Psoas muscle (tissue), 8 donors: Measurements from ENCODE around the gene CCDC57. TPM values are rescaled to one million over a fixed set of nuclear protein-coding genes. Genes with fewer than 3 reads are reported as not detected.

Experiments used
- ATAC-seq, 4 donors: fragments of 200-7000 bp; cut with Tn5 transposase; one replicate each; pipeline ENCODE4 v1.9.1; 2020; ENCODE audit warnings: moderate library complexity in 3 of 4, mild to moderate bottlenecking in 2 of 4
- DNase-seq, 2 donors: peaks; one replicate each; pipeline ENCODE4 v3.0.0-alpha.2; 2020
- H3K27ac ChIP-seq: fragments of 200-600 bp; one replicate; pipeline ENCODE4 v1.8.0; 2022
- H3K27me3 ChIP-seq, 3 donors: fragments of 200-600 bp in 1 of 3; one replicate each; pipeline versions ENCODE4 v1.6.1 to v1.8.0; 2013 to 2022; ENCODE audit warnings: low read length in 2 of 3, mild to moderate bottlenecking in 2 of 3, moderate library complexity in 1 of 3; ENCODE audit not compliant: insufficient read depth in 3 of 3
- H3K36me3 ChIP-seq, 2 donors: fragments of 200-600 bp in 1 of 2; one replicate each; pipeline versions ENCODE4 v1.6.1 to v1.8.0; 2013 to 2022; ENCODE audit warnings: low read depth in 1 of 2, mild to moderate bottlenecking in 1 of 2, moderate library complexity in 1 of 2; ENCODE audit not compliant: insufficient read depth in 1 of 2
- H3K4me1 ChIP-seq: fragments of 200-600 bp; one replicate; pipeline ENCODE4 v1.8.0; 2022
- H3K4me3 ChIP-seq: fragments of 200-600 bp; one replicate; pipeline ENCODE4 v1.8.0; 2022; ENCODE audit warnings: mild to moderate bottlenecking
- H3K9me3 ChIP-seq: fragments of 200-600 bp; one replicate; pipeline ENCODE4 v1.8.0; 2022
- CTCF ChIP-seq: fragments of 200-600 bp; IDR thresholded peaks from one replicate; pipeline ENCODE4 v1.8.0; 2022; ENCODE audit warnings: antibody characterized with exemption
- WGBS, 3 donors: extraction: QIAGEN DNeasy Blood & Tissue Kit; methylation state at CpG; one replicate each; pipeline versions ENCODE4 v1.1.6 to v1.1.7; 2013; 5-methylcytosine and 5-hydroxymethylcytosine counted together
- intact Hi-C, 2 donors: fragments of 100-400 bp; cut with DNase I; formaldehyde crosslinking; loops; one replicate each; pipeline versions ENCODE4 v1.11.0 to v1.14.2; 2022
- polyA plus RNA-seq, 3 donors: library from polyadenylated mRNA; stranded (reverse); fragments of 200-250 nt; gene quantifications; one replicate each; pipeline ENCODE4 v1.2.3, GENCODE V29; 2013
- total RNA-seq, 4 donors: library from RNA; stranded (reverse); fragmentation: NEBNext Ultra II Directional in 2 of 4; extraction: Animal tissue kit (Norgen Biotek cat#: 25700) in 2 of 4; gene quantifications; one replicate each; pipeline versions ENCODE4 v1.2.1 to v1.2.4, GENCODE V29; 2021 to 2023
- donor health status: healthy with polysubstance abuse.
- donor health status: DM: no; HTN: no; CAD: no; lungs with moderate emphysema.
- donor health status: Bipolar disorder and iron deficiency.
- donor health status: healthy.
- donor health status: DM: yes; HTN: yes; CAD: no.
- donor health status: DM: no; HTN: no; CAD: no.
- donor health status: DM: no; HTN: no; CAD: no.
- donor health status: DM: yes; HTN: yes; CAD: no.

The CCDC57 gene
- total and polyA plus RNA-seq, 7 donors: 7.2 to 15.3 (median 11.1) TPM

DNA sequence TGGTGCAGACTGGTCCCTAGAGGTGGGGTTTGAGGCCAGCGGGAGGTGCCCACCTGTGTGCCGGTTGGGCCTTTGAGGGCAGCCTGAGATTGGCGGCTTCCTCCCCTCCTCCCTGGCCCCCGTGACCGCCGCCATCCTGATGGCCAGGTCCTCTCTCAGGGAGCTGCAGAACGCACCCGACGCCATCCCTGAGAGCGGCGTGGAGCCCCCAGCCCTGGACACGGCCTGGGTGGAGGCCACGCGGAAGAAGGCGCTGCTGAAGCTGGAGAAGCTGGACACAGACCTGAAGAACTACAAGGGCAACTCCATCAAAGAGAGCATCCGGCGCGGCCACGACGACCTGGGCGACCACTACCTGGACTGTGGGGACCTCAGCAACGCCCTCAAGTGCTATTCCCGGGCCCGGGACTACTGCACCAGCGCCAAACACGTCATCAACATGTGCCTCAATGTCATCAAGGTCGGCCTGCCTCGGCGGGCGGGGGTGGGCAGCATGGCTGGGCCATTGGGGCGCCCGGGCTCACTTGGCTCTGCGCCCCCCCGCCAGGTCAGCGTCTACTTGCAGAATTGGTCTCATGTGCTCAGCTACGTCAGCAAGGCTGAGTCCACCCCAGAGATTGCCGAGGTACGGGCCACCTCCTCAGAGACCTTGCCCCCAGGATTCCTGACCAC lies 158.2 kb downstream of the CCDC57 start:
- ATAC-seq (no peak), DNase-seq (peak; percentile 14 to 47)
- H3K27me3 ChIP-seq: no peaks in the 10 kb centered on the region
- H3K27ac ChIP-seq: no peak overlapping the region
- no peak overlapping the region for H3K4me3 ChIP-seq
- H3K4me1 ChIP-seq: peaks cover 26% of the 10 kb centered on the region
- H3K36me3 ChIP-seq: peaks cover 0 to 71% of the 10 kb centered on the region in 2 donors
- no peaks in the 10 kb centered on the region for H3K9me3 ChIP-seq
- WGBS, 3 donors: 89 to 91% (median 90%) methylated on average over 34 to 38 of the region's 38 CpGs
- TF ChIP-seq CTCF: no peak
- intact Hi-C loops: no loop called here

- DNase-seq (peak; percentile 10 to 53), ATAC-seq (no peak)
- 92 to 95% (median 93%) methylated on average over 25 to 28 of the region's 28 CpGs for WGBS, 3 donors
- Histone ChIP-seq H3K36me3 (peaks cover 0 to 65% of the 10 kb centered on the region in 2 donors), H3K27me3 (no peaks in the 10 kb centered on the region), H3K4me1 (peaks cover 26% of the 10 kb centered on the region), H3K9me3 (no peaks in the 10 kb centered on the region), H3K4me3 (no peak overlapping the region), H3K27ac (no peak overlapping the region)
- intact Hi-C loops: loop anchor here in 1 of 2 donors (1.0 kb wide), 1 partner anchor 12 kb away; the partner anchor contains the start of gene DUS1L
- TF ChIP-seq CTCF: no peak
Observed at GRCh38 chr17:82053556-82054263, 158.9 kb downstream of the CCDC57 start.

- no peak overlapping the region for H3K27ac ChIP-seq
- H3K27me3 ChIP-seq: no peaks in the 10 kb centered on the region
- WGBS, 3 donors: 79 to 89% (median 85%) methylated on average over 18 to 19 of the region's 19 CpGs
- TF ChIP-seq CTCF: no peak
- H3K36me3 ChIP-seq: peaks cover 0 to 64% of the 10 kb centered on the region in 2 donors
- intact Hi-C loops: loop anchor here in 1 of 2 donors (1.0 kb wide), 1 partner anchor 12 kb away; the partner anchor contains the start of gene DUS1L
- DNase-seq (no peak), ATAC-seq (no peak)
- H3K9me3 ChIP-seq: no peaks in the 10 kb centered on the region
- peaks cover 26% of the 10 kb centered on the region for H3K4me1 ChIP-seq
- H3K4me3 ChIP-seq: peak overlapping the region; percentile 84
Observed at GRCh38 chr17:82053130-82053529, 159.5 kb downstream of the CCDC57 start.

DNA sequence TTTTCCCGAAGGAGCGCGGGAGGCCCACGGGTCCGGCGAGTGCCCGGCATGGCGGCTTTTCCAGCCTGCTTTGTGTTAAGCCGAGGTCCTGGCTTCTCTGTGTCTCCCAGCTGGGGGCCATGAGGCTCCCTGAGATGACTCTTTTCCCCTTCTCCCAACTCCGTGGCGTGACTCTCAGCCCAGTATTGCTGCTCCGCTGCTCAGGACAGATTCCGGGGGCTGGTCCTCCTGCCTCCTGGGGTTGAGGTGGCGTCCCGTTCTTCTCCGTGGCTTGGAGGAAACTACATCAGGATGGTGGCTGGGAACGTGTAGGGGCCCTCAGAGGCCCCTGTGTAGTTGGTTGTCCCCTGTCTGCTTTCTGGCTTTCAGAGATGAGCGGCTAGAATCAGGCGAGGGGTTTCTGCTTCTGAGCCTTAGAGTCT lies 160.0 kb downstream of the CCDC57 start:
- DNase-seq (peak; percentile 11 to 44), ATAC-seq (no peak)
- peaks cover 26% of the 10 kb centered on the region for H3K4me1 ChIP-seq
- H3K36me3 ChIP-seq: peaks cover 0 to 64% of the 10 kb centered on the region in 2 donors
- H3K9me3 ChIP-seq: no peaks in the 10 kb centered on the region
- 22 to 27% (median 23%) methylated on average over 13 to 19 of the region's 19 CpGs for WGBS, 3 donors
- H3K4me3 ChIP-seq: peak overlapping the region; percentile 84
- intact Hi-C loops: loop anchor here in 1 of 2 donors (1.0 kb wide), 1 partner anchor 13 kb away; the partner anchor contains the start of gene DUS1L
- no peaks in the 10 kb centered on the region for H3K27me3 ChIP-seq
- no peak overlapping the region for H3K27ac ChIP-seq
- TF ChIP-seq CTCF: no peak
